SK-N-SH (cell line): ENCODE measurements around the gene C18orf54. TPM values are rescaled to one million over a fixed set of nuclear protein-coding genes. Genes with fewer than 3 reads are reported as not detected.

ENCODE experiments used
- CTCF ChIA-PET: fragments of 300-600, 350-600 bp; formaldehyde crosslinking; extraction: SDS; loops from one replicate; lab custom pipeline; 2021; lab: Yijun Ruan, JAX
- POLR2A ChIA-PET: fragments of 350-600 bp; sonication (Branson Sonifier 250); formaldehyde crosslinking; extraction: SDS; loops from one replicate; lab custom pipeline; 2020; ENCODE audit warnings: antibody characterized with exemption, inconsistent platforms; lab: Yijun Ruan, JAX
- DNase-seq: peaks from one replicate; pipeline ENCODE4 v3.0.0; 2012
- H2AFZ ChIP-seq: fragments of 200-600 bp; sonication (generic); 2 replicates; pipeline ENCODE4 v1.8.1; 2016; ENCODE audit warnings: antibody characterized with exemption, mild to moderate bottlenecking, low read depth
- H3F3A ChIP-seq: fragments of 200-600 bp; sonication (generic); replicated peaks from 2 replicates; pipeline ENCODE3; 2016; ENCODE audit warnings: antibody characterized with exemption, mild to moderate bottlenecking; ENCODE audit not compliant: insufficient read depth
- H3K27ac ChIP-seq, 2 experiments: fragments of 200-500 bp in 1 of 2; fragments of 200-600 bp in 1 of 2; sonication (Bioruptor generic) in 1 of 2; sonication (generic), shearing (Covaris generic) in 1 of 2; 2 replicates each; pipeline versions ENCODE4 v1.5.1 to v1.6.1; 2014 to 2016; ENCODE audit warnings: low read depth in 2 of 2, inconsistent platforms in 1 of 2, low read length in 1 of 2, mild to moderate bottlenecking in 1 of 2, mixed read lengths in 1 of 2
- H3K27me3 ChIP-seq: fragments of 200-600 bp; sonication (generic), shearing (Covaris generic); 2 replicates; pipeline ENCODE4 v1.6.1; 2016; ENCODE audit warnings: mixed run types; ENCODE audit not compliant: insufficient read depth
- H3K36me3 ChIP-seq, 2 experiments: fragments of 200-500 bp in 1 of 2; fragments of 200-600 bp in 1 of 2; sonication (Bioruptor generic) in 1 of 2; sonication (generic) in 1 of 2; replicated peaks in 1 of 2; 2 replicates each; pipeline versions ENCODE3 to v1.5.1; 2014 to 2016; ENCODE audit warnings: low read length in 1 of 2, mild to moderate bottlenecking in 1 of 2; ENCODE audit not compliant: insufficient read depth in 2 of 2, control insufficient read depth in 1 of 2
- H3K4me1 ChIP-seq, 2 experiments: fragments of 200-500 bp in 1 of 2; fragments of 200-600 bp in 1 of 2; sonication (Bioruptor generic) in 1 of 2; sonication (generic), shearing (Covaris generic) in 1 of 2; 2 replicates each; pipeline versions ENCODE4 v1.5.1 to v1.6.1; 2014 to 2016; ENCODE audit warnings: low read depth in 1 of 2, low read length in 1 of 2, mixed run types in 1 of 2; ENCODE audit not compliant: insufficient read depth in 2 of 2, control insufficient read depth in 1 of 2
- H3K4me2 ChIP-seq: fragments of 200-600 bp; sonication (generic), shearing (Covaris generic); 2 replicates; pipeline ENCODE4 v1.6.1; 2017; ENCODE audit warnings: mixed run types
- H3K4me3 ChIP-seq, 2 experiments: fragments of 200-500 bp in 1 of 2; fragments of 200-600 bp in 1 of 2; sonication (Bioruptor generic) in 1 of 2; sonication (generic), shearing (Covaris generic) in 1 of 2; 2 replicates each; pipeline versions ENCODE4 v1.5.1 to v1.8.1; 2014 to 2016; ENCODE audit warnings: low read depth in 2 of 2, inconsistent platforms in 1 of 2, low read length in 1 of 2, mild to moderate bottlenecking in 1 of 2, mixed read lengths in 1 of 2, moderate library complexity in 1 of 2
- H3K79me2 ChIP-seq: fragments of 200-600 bp; sonication (generic); 2 replicates; pipeline ENCODE4 v1.8.1; 2017; ENCODE audit warnings: mild to moderate bottlenecking; ENCODE audit not compliant: insufficient read depth
- H3K9ac ChIP-seq: fragments of 200-600 bp; sonication (generic); 2 replicates; pipeline ENCODE4 v1.6.1; 2017; ENCODE audit warnings: mixed run types
- H3K9me2 ChIP-seq: fragments of 200-600 bp; sonication (generic); 2 replicates; pipeline ENCODE4 v1.6.1; 2017; ENCODE audit warnings: mixed run types
- H3K9me3 ChIP-seq: fragments of 200-600 bp; sonication (generic); 2 replicates; pipeline ENCODE4 v1.6.1; 2017; ENCODE audit warnings: mixed run types, mild to moderate bottlenecking, moderate library complexity
- H4K20me1 ChIP-seq: fragments of 200-600 bp; sonication (generic); 2 replicates; pipeline ENCODE4 v1.6.1; 2017; ENCODE audit warnings: mild to moderate bottlenecking, mixed run types; ENCODE audit not compliant: insufficient read depth
- ELF1 ChIP-seq: IDR thresholded peaks from 2 replicates; pipeline ENCODE4 v1.4.0; 2012
- EZH2phosphoT487 ChIP-seq: fragments of 200-600 bp; sonication (generic); IDR thresholded peaks from 2 replicates; pipeline ENCODE4 v1.6.1; 2017; ENCODE audit warnings: low read depth, mixed run types, mild to moderate bottlenecking, antibody characterized with exemption, moderate library complexity, borderline replicate concordance
- FOSL2 ChIP-seq: IDR thresholded peaks from 2 replicates; pipeline ENCODE4 v1.4.0; 2012; ENCODE audit warnings: low read depth, mild to moderate bottlenecking, moderate library complexity, borderline replicate concordance
- FOXJ3 ChIP-seq: sonication (generic); formaldehyde crosslinking; IDR thresholded peaks from 2 replicates; pipeline ENCODE4 v1.5.1; 2020; ENCODE audit warnings: mild to moderate bottlenecking, missing genetic modification reagents
- FOXM1 ChIP-seq: IDR thresholded peaks from 2 replicates; pipeline ENCODE4 v1.4.0; 2012; ENCODE audit warnings: low read depth, mild to moderate bottlenecking
- MAX ChIP-seq: IDR thresholded peaks from 2 replicates; pipeline ENCODE4 v1.4.0; 2012; ENCODE audit warnings: low read depth
- MXI1 ChIP-seq: IDR thresholded peaks from 2 replicates; pipeline ENCODE4 v1.6.1; 2012; ENCODE audit warnings: mild to moderate bottlenecking, low read depth, low read length, improper control_type of control experiment
- NRF1 ChIP-seq: IDR thresholded peaks from 2 replicates; pipeline ENCODE4 v1.6.1; 2012; ENCODE audit warnings: low read depth, mild to moderate bottlenecking, low read length
- POLR2AphosphoS5 ChIP-seq: IDR thresholded peaks from 2 replicates; pipeline ENCODE4 v1.6.1; 2012; ENCODE audit warnings: low read depth, low read length
- RCOR1 ChIP-seq: fragments of 150-350 bp; IDR thresholded peaks from 2 replicates; pipeline ENCODE4 v1.6.1; 2017; ENCODE audit warnings: antibody characterized with exemption, low read length
- REST ChIP-seq: IDR thresholded peaks from 2 replicates; pipeline ENCODE4 v1.6.1; 2012; ENCODE audit warnings: mild to moderate bottlenecking, low read depth, low read length, moderate library complexity
- RFX5 ChIP-seq: IDR thresholded peaks from 2 replicates; pipeline ENCODE4 v1.6.1; 2012; ENCODE audit warnings: mild to moderate bottlenecking, improper control_type of control experiment, low read length
- SIN3A ChIP-seq: IDR thresholded peaks from 2 replicates; pipeline ENCODE4 v1.6.1; 2012; ENCODE audit warnings: low read depth, mild to moderate bottlenecking, low read length, moderate library complexity, borderline replicate concordance
- TCF12 ChIP-seq: IDR thresholded peaks from 2 replicates; pipeline ENCODE4 v1.4.0; 2012
- USF1 ChIP-seq: IDR thresholded peaks from 2 replicates; pipeline ENCODE4 v1.4.0; 2012; ENCODE audit warnings: low read depth, borderline replicate concordance
- USF2 ChIP-seq: fragments of 150-350 bp; IDR thresholded peaks from 2 replicates; pipeline ENCODE4 v1.6.1; 2017; ENCODE audit warnings: antibody characterized with exemption, low read length, low read depth, borderline replicate concordance
- ZBTB33 ChIP-seq: IDR thresholded peaks from 2 replicates; pipeline ENCODE4 v1.4.0; 2012; ENCODE audit warnings: low read depth, borderline replicate concordance
- WGBS: methylation state at CpG from one replicate; pipeline ENCODE4 v1.1.6; 2017; ENCODE audit warnings: low lambda C conversion rate; 5-methylcytosine and 5-hydroxymethylcytosine counted together
- polyA plus RNA-seq, 3 experiments: library from polyadenylated mRNA; depleted of rRNA; stranded (reverse); fragments of >200 nt; gene quantifications; 2 replicates each; pipeline ENCODE4 v1.2.3, GENCODE V29; 2012

The C18orf54 gene
- polyA plus RNA-seq, 1 of the 3 experiments (the other 2 are of a cell fraction): 0.76 TPM

- no peak for TF ChIP-seq MAX
- no peak for TF ChIP-seq FOXM1
- TF ChIP-seq ELF1: no peak
- no peak for TF ChIP-seq USF2
- no peak for TF ChIP-seq EZH2phosphoT487
- TF ChIP-seq ZBTB33: no peak
- no peak for TF ChIP-seq RCOR1
- no peak for TF ChIP-seq POLR2AphosphoS5
- TF ChIP-seq, all 33 proteins: peak for 0
Measured at GRCh38 chr18:54405290-54405689, 47.6 kb downstream of the C18orf54 start (continued).

- H4K20me1 ChIP-seq: no peaks in the 10 kb centered on the region
- no peaks in the 10 kb centered on the region for H3F3A ChIP-seq
- H3K4me2 ChIP-seq: no peak overlapping the region
- no peak overlapping the region for H3K9ac ChIP-seq
- no peak overlapping the region for H3K4me3 ChIP-seq
- CTCF ChIA-PET: interaction anchor here (1.2 to 1.3 kb wide), 2 partner anchors 19 to 33 kb away, joined by 4 read pairs; no protein-coding TSS in a partner anchor
- DNase-seq: no peak
- no peaks in the 10 kb centered on the region for H3K36me3 ChIP-seq
- H2AFZ ChIP-seq: no peak overlapping the region
- no peaks in the 10 kb centered on the region for H3K9me3 ChIP-seq
- H3K79me2 ChIP-seq: no peaks in the 10 kb centered on the region
- 24% methylated on average over 1 of the region's 1 CpG for WGBS
- H3K27ac ChIP-seq: no peak overlapping the region
- H3K27me3 ChIP-seq: no peaks in the 10 kb centered on the region
- POLR2A ChIA-PET: no interaction called here
- no peaks in the 10 kb centered on the region for H3K4me1 ChIP-seq
- H3K9me2 ChIP-seq: no peaks in the 10 kb centered on the region
- TF ChIP-seq TCF12: no peak
- TF ChIP-seq MXI1: no peak
- TF ChIP-seq SIN3A: no peak
- no peak for TF ChIP-seq NRF1
- TF ChIP-seq REST: no peak
- no peak for TF ChIP-seq ELF1
- TF ChIP-seq MAX: no peak
- TF ChIP-seq USF1: no peak
- no peak for TF ChIP-seq RFX5
- TF ChIP-seq POLR2AphosphoS5: no peak
- no peak for TF ChIP-seq FOSL2
- no peak for TF ChIP-seq FOXJ3 (CRISPR knock-in tag)
Measured at GRCh38 chr18:54411781-54412180, 54.1 kb downstream of the C18orf54 start.
